H1 (cell line): ENCODE results near the gene TSHZ2. TPM values are rescaled to one million over a fixed set of nuclear protein-coding genes. Genes with fewer than 3 reads are reported as not detected.
A peak's percentile ranks its signal among the peaks of the same experiment; 100 is the strongest.

Source experiments
- CTCF ChIA-PET: fragments of 300-600 bp; sonication (Branson Sonifier 250); formaldehyde crosslinking; loops from one replicate; lab custom pipeline; 2021; ENCODE audit not compliant: partially characterized antibody; lab: Charles Lee
- POLR2A ChIA-PET: fragments of 300-600 bp; sonication (Branson Sonifier 250); formaldehyde crosslinking; loops from one replicate; lab custom pipeline; 2021; ENCODE audit warnings: inconsistent platforms; ENCODE audit not compliant: partially characterized antibody; lab: Charles Lee
- DNase-seq, 2 experiments: peaks; one replicate each; pipeline versions ENCODE4 v3.0.0 to v3.0.0-alpha.2; 2010 to 2022; ENCODE audit warnings: low spot score in 2 of 2, low read depth in 1 of 2, mixed read lengths in 1 of 2
- FAIRE-seq: peaks from 2 replicates; lab custom pipeline; 2011; peaks lifted over from hg19 to GRCh38; lab: Jason Lieb, UNC
- H2AFZ ChIP-seq: 2 replicates; pipeline ENCODE4 v1.8.1; 2012; ENCODE audit warnings: low read length, inconsistent platforms
- H2AK5ac ChIP-seq: 2 replicates; pipeline ENCODE4 v1.6.1; 2013; ENCODE audit warnings: low read depth, low read length
- H2BK120ac ChIP-seq: replicated peaks from 2 replicates; pipeline ENCODE3; 2013; ENCODE audit warnings: low read depth, low read length, inconsistent platforms
- H2BK12ac ChIP-seq: 2 replicates; pipeline ENCODE4 v1.6.1; 2013; ENCODE audit warnings: low read depth, low read length
- H2BK15ac ChIP-seq: 2 replicates; pipeline ENCODE4 v1.6.1; 2013; ENCODE audit warnings: low read length
- H2BK20ac ChIP-seq: 2 replicates; pipeline ENCODE4 v1.6.1; 2013; ENCODE audit warnings: low read length
- H2BK5ac ChIP-seq: 2 replicates; pipeline ENCODE4 v1.6.1; 2013; ENCODE audit warnings: low read depth, low read length
- H3K14ac ChIP-seq: 2 replicates; pipeline ENCODE4 v1.6.1; 2013; ENCODE audit warnings: inconsistent platforms; ENCODE audit not compliant: insufficient read length
- H3K18ac ChIP-seq: 2 replicates; pipeline ENCODE4 v1.6.1; 2013; ENCODE audit warnings: low read length; ENCODE audit errors: extremely low read depth
- H3K23ac ChIP-seq: 2 replicates; pipeline ENCODE4 v1.6.1; 2013; ENCODE audit warnings: inconsistent platforms; ENCODE audit not compliant: insufficient read length
- H3K23me2 ChIP-seq: 2 replicates; pipeline ENCODE4 v1.6.1; 2013; ENCODE audit warnings: low read depth, low read length
- H3K27ac ChIP-seq: 2 replicates; pipeline ENCODE4 v1.6.1; 2011; ENCODE audit warnings: low read depth, low read length, inconsistent platforms
- H3K27me3 ChIP-seq, 4 experiments: replicated peaks in 1 of 4; 1 replicate in 1 of 4; 2 replicates in 3 of 4; pipeline versions ENCODE4 v1.6.1 to v1.8.1; 2011 to 2013; ENCODE audit warnings: low read length in 3 of 4, mild to moderate bottlenecking in 3 of 4, inconsistent platforms in 2 of 4, mixed read lengths in 2 of 4, moderate library complexity in 1 of 4; ENCODE audit not compliant: control insufficient read depth in 3 of 4, insufficient read depth in 3 of 4; ENCODE audit errors: extremely low read depth in 1 of 4
- H3K36me3 ChIP-seq, 4 experiments: 2 replicates each; pipeline versions ENCODE4 v1.6.1 to v1.8.1; 2011 to 2013; ENCODE audit warnings: mild to moderate bottlenecking in 4 of 4, low read length in 3 of 4, moderate library complexity in 2 of 4, control low read depth in 1 of 4, inconsistent platforms in 1 of 4; ENCODE audit not compliant: insufficient read depth in 4 of 4, control insufficient read depth in 2 of 4
- H3K4ac ChIP-seq: replicated peaks from 2 replicates; pipeline ENCODE3; 2013; ENCODE audit warnings: low read length, low read depth, mixed read lengths, inconsistent platforms; ENCODE audit not compliant: insufficient read length
- H3K4me1 ChIP-seq, 4 experiments: replicated peaks in 1 of 4; 1 replicate in 1 of 4; 2 replicates in 3 of 4; pipeline versions ENCODE4 v1.6.1 to v1.8.1; 2011 to 2013; ENCODE audit warnings: low read length in 3 of 4, inconsistent platforms in 2 of 4, mixed read lengths in 1 of 4; ENCODE audit not compliant: insufficient read depth in 4 of 4, control insufficient read depth in 3 of 4
- H3K4me2 ChIP-seq, 2 experiments: 2 replicates each; pipeline versions ENCODE4 v1.6.1 to v1.8.1; 2011 to 2013; ENCODE audit warnings: low read depth in 2 of 2, low read length in 2 of 2, control low read depth in 1 of 2, inconsistent platforms in 1 of 2, mild to moderate bottlenecking in 1 of 2; ENCODE audit not compliant: insufficient read depth in 1 of 2
- H3K4me3 ChIP-seq, 4 experiments: fragments of 200-600, 300-600 bp in 1 of 4; sonication (generic), shearing (Covaris generic), sonication (Bioruptor Twin) in 1 of 4; 2 replicates each; pipeline versions ENCODE4 v1.5.1 to v1.8.1; 2011 to 2016; ENCODE audit warnings: low read length in 4 of 4, low read depth in 3 of 4, control low read depth in 2 of 4, inconsistent platforms in 2 of 4, mild to moderate bottlenecking in 2 of 4, mixed read lengths in 1 of 4, moderate library complexity in 1 of 4; ENCODE audit not compliant: insufficient read depth in 2 of 4; ENCODE audit errors: extremely low read depth in 1 of 4
- H3K56ac ChIP-seq: replicated peaks from 2 replicates; pipeline ENCODE3; 2013; ENCODE audit warnings: low read depth, mild to moderate bottlenecking, mixed read lengths, low read length, inconsistent platforms; ENCODE audit not compliant: insufficient read length
- H3K79me1 ChIP-seq: 2 replicates; pipeline ENCODE4 v1.6.1; 2013; ENCODE audit warnings: low read depth, low read length, control low read depth
- H3K79me2 ChIP-seq, 2 experiments: 2 replicates each; pipeline versions ENCODE4 v1.6.1 to v1.8.1; 2012 to 2013; ENCODE audit warnings: low read length in 2 of 2, mild to moderate bottlenecking in 2 of 2, inconsistent platforms in 1 of 2; ENCODE audit not compliant: insufficient read depth in 2 of 2, control insufficient read depth in 1 of 2
- H3K9ac ChIP-seq, 4 experiments: replicated peaks in 1 of 4; 1 replicate in 1 of 4; 2 replicates in 3 of 4; pipeline versions ENCODE4 v1.6.1 to v1.8.1; 2011 to 2013; ENCODE audit warnings: low read depth in 3 of 4, low read length in 3 of 4, control low read depth in 2 of 4, mild to moderate bottlenecking in 2 of 4, moderate library complexity in 2 of 4, inconsistent platforms in 1 of 4; ENCODE audit errors: extremely low read depth in 1 of 4
- H3K9me3 ChIP-seq, 2 experiments: 2 replicates each; pipeline versions ENCODE4 v1.6.1 to v1.8.1; 2012 to 2013; ENCODE audit warnings: mild to moderate bottlenecking in 2 of 2, moderate library complexity in 2 of 2, control low read depth in 1 of 2, inconsistent platforms in 1 of 2, low read depth in 1 of 2, low read length in 1 of 2, mixed read lengths in 1 of 2; ENCODE audit not compliant: insufficient read depth in 2 of 2
- H4K20me1 ChIP-seq, 2 experiments: replicated peaks in 1 of 2; 2 replicates each; pipeline versions ENCODE3 to v1.8.1; 2011 to 2013; ENCODE audit warnings: inconsistent platforms in 2 of 2, low read length in 2 of 2, mild to moderate bottlenecking in 1 of 2; ENCODE audit not compliant: insufficient read depth in 2 of 2, control insufficient read depth in 1 of 2
- H4K5ac ChIP-seq: 2 replicates; pipeline ENCODE4 v1.6.1; 2013; ENCODE audit warnings: low read length, low read depth, mixed read lengths, inconsistent platforms; ENCODE audit not compliant: insufficient read length
- H4K8ac ChIP-seq: 2 replicates; pipeline ENCODE4 v1.8.0; 2013; ENCODE audit warnings: mild to moderate bottlenecking, moderate library complexity, low read length, inconsistent platforms; ENCODE audit not compliant: insufficient read depth; ENCODE audit errors: extremely low read depth
- H4K91ac ChIP-seq: replicated peaks from 2 replicates; pipeline ENCODE3; 2013; ENCODE audit warnings: low read length, mixed read lengths, inconsistent platforms; ENCODE audit not compliant: insufficient read length
- BACH1 ChIP-seq: IDR thresholded peaks from 2 replicates; pipeline ENCODE4 v1.6.1; 2012; ENCODE audit warnings: low read length, improper control_type of control experiment
- CEBPB ChIP-seq: IDR thresholded peaks from 2 replicates; pipeline ENCODE4 v1.6.1; 2012; ENCODE audit warnings: low read depth, low read length
- JUND ChIP-seq: IDR thresholded peaks from 2 replicates; pipeline ENCODE4 v1.6.1; 2011; ENCODE audit warnings: mild to moderate bottlenecking, improper control_type of control experiment, low read length
- KDM1A ChIP-seq: fragments of 200-600, 300-600 bp; sonication (generic); IDR thresholded peaks from 2 replicates; pipeline ENCODE4 v1.7.1; 2016; ENCODE audit warnings: mild to moderate bottlenecking, low read length, borderline replicate concordance
- KDM5A ChIP-seq: fragments of 200-600 bp; IDR thresholded peaks from 2 replicates; pipeline ENCODE4 v1.7.1; 2012; ENCODE audit warnings: mild to moderate bottlenecking, low read length, inconsistent platforms, mixed read lengths
- NRF1 ChIP-seq: IDR thresholded peaks from 2 replicates; pipeline ENCODE4 v1.6.1; 2011; ENCODE audit warnings: mild to moderate bottlenecking, low read depth, low read length, improper control_type of control experiment
- POU5F1 ChIP-seq: IDR thresholded peaks from 2 replicates; pipeline ENCODE4 v1.6.1; 2011; ENCODE audit warnings: low read depth, mild to moderate bottlenecking, low read length, moderate library complexity
- RFX5 ChIP-seq: IDR thresholded peaks from 2 replicates; pipeline ENCODE4 v1.6.1; 2011; ENCODE audit warnings: low read depth, low read length, improper control_type of control experiment, borderline replicate concordance
- SUZ12 ChIP-seq: fragments of 200-600 bp; sonication (generic); IDR thresholded peaks from 2 replicates; pipeline ENCODE4 v1.6.1; 2012; ENCODE audit warnings: mild to moderate bottlenecking, inconsistent platforms, low read length, moderate library complexity, mixed read lengths
- TAF7 ChIP-seq: optimal IDR thresholded peaks from 2 replicates; pipeline ENCODE3; 2011; ENCODE audit warnings: low read depth, mild to moderate bottlenecking, inconsistent platforms, low read length, moderate library complexity, borderline replicate concordance
- ZNF274 ChIP-seq: IDR thresholded peaks from 2 replicates; pipeline ENCODE4 v1.7.0; 2012; ENCODE audit warnings: low read length, borderline replicate concordance; ENCODE audit errors: extremely low read depth
- WGBS, 2 experiments: shearing (Covaris generic) in 1 of 2; methylation state at CpG; one replicate each; pipeline versions ENCODE4 v1.1.6 to v1.1.7; 2013 to 2015; ENCODE audit warnings: low lambda C conversion rate in 2 of 2, mixed read lengths in 2 of 2, inconsistent platforms in 1 of 2, low coverage in 1 of 2, missing lambda C conversion rate in 1 of 2; ENCODE audit not compliant: insufficient replicate concordance in 2 of 2, insufficient coverage in 1 of 2, insufficient read length in 1 of 2; ENCODE audit errors: extremely low coverage in 1 of 2, missing lambda C conversion rate in 1 of 2; 5-methylcytosine and 5-hydroxymethylcytosine counted together
- polyA plus RNA-seq, 7 experiments: library from polyadenylated mRNA; depleted of rRNA in 3 of 7; stranded (reverse) in 5 of 7; unstranded in 2 of 7; fragments of >200 nt in 5 of 7; fragments of 200-250 nt in 2 of 7; gene quantifications; 1 replicate in 5 of 7; 2 replicates in 1 of 7; 4 replicates in 1 of 7; pipeline versions ENCODE4 v1.2.1 to v1.2.3, GENCODE V29; 2011 to 2013; ENCODE audit warnings: missing spikeins in 2 of 7, mixed read lengths in 2 of 7
- total RNA-seq: library from RNA; stranded (reverse); fragmentation: NEBNext Ultra II Directional; extraction: Animal tissue kit (Norgen Biotek cat#: 25700); gene quantifications from 2 replicates; pipeline ENCODE4 v1.2.1, GENCODE V29; 2021

Gene TSHZ2
- total and polyA plus RNA-seq, 2 of the 8 experiments (the other 6 are each of a cell fraction or from before 2014, with no cell fraction given), result 0.14 to 0.30 TPM

GRCh38 chr20:53070706-53071392 lies 98.7 kb downstream of the TSHZ2 start:
- Histone ChIP-seq H4K8ac (no peak overlapping the region), H4K91ac (no peak overlapping the region), H4K5ac (no peak overlapping the region), H3K27ac (no peak overlapping the region), H2BK12ac (no peak overlapping the region), H2BK120ac (no peak overlapping the region), H3K9me3 (no peaks in the 10 kb centered on the region; a peak in 2 of 4 replicates), H3K56ac (no peak overlapping the region), H3K14ac (no peak overlapping the region), H3K23me2 (peaks cover 5% of the 10 kb centered on the region; the same call in 1 of the 2 replicates), H3K23ac (no peak overlapping the region), H2BK15ac (no peak overlapping the region), H3K4ac (no peak overlapping the region), H3K18ac (no peak overlapping the region), H2BK5ac (no peak overlapping the region), H2BK20ac (no peak overlapping the region), H3K4me2 (no peak overlapping the region), H3K4me1 (peaks cover 0 to 3% (median 2%) of the 10 kb centered on the region in 4 experiments; a peak in 4 of 7 replicates), H2AFZ (0 out of 2 replicates have a peak overlapping the region, but pooled peaks have one; percentile 5), H3K9ac (no peak overlapping the region), H3K27me3 (no peaks in the 10 kb centered on the region), H3K79me1 (no peaks in the 10 kb centered on the region), H3K36me3 (no peaks in the 10 kb centered on the region), H3K79me2 (no peaks in the 10 kb centered on the region), H3K4me3 (no peak overlapping the region), H2AK5ac (no peak overlapping the region), H4K20me1 (no peaks in the 10 kb centered on the region)
- 88% methylated on average over 8 of the region's 8 CpGs; no CpG with 5 or more reads in 1 of the 2 experiments for WGBS, 2 experiments
- no peak for DNase-seq
- ChIA-PET CTCF (interaction anchor here (1.0 to 1.2 kb wide), 3 partner anchors 10 to 495 kb away, joined by 3 to 4 read pairs (median 3); no protein-coding TSS in a partner anchor), POLR2A (interaction anchor here (1.2 kb wide), 1 partner anchor 12 kb away, joined by 3 read pairs; no protein-coding TSS in a partner anchor)
- FAIRE-seq, result no peak
- TF ChIP-seq CEBPB (no peak), POU5F1 (no peak), BACH1 (no peak), TAF7 (no peak), ZNF274 (no peak), KDM1A (no peak), SUZ12 (no peak), KDM5A (no peak), RFX5 (no peak), NRF1 (no peak), JUND (no peak)
